ENCODE measurements around the gene HUNK.

Gene HUNK

DNA sequence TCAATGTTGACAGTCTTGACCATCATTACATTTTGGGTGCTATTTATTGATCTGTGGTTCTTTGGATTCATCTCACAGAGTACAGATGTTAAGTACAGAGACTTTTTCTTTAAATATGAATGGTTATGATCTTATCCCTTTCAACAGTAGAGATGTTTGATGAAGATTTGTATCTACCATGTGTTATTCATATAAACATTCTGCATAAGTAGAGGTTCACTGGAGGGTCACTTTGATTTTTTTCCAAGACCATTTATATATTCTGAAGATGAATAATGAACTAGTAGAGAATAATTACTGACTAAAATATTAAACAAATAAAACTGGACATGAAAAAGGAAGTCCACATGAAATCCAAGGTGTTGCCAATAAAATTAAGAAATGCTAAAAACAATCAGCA, 28.6 kb upstream of the HUNK start:
- TF ChIP-seq, protein P1, sequence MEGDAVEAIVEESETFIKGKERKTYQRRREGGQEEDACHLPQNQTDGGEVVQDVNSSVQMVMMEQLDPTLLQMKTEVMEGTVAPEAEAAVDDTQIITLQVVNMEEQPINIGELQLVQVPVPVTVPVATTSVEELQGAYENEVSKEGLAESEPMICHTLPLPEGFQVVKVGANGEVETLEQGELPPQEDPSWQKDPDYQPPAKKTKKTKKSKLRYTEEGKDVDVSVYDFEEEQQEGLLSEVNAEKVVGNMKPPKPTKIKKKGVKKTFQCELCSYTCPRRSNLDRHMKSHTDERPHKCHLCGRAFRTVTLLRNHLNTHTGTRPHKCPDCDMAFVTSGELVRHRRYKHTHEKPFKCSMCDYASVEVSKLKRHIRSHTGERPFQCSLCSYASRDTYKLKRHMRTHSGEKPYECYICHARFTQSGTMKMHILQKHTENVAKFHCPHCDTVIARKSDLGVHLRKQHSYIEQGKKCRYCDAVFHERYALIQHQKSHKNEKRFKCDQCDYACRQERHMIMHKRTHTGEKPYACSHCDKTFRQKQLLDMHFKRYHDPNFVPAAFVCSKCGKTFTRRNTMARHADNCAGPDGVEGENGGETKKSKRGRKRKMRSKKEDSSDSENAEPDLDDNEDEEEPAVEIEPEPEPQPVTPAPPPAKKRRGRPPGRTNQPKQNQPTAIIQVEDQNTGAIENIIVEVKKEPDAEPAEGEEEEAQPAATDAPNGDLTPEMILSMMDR (IDR thresholded peaks at IDR 0.05; ENCODE audit: borderline replicate concordance, insufficient read depth, low read depth, low read length) = no peak
- no peak overlapping the region for H3K4me3 ChIP-seq (ENCODE audit: low read depth, low read length)

DNA sequence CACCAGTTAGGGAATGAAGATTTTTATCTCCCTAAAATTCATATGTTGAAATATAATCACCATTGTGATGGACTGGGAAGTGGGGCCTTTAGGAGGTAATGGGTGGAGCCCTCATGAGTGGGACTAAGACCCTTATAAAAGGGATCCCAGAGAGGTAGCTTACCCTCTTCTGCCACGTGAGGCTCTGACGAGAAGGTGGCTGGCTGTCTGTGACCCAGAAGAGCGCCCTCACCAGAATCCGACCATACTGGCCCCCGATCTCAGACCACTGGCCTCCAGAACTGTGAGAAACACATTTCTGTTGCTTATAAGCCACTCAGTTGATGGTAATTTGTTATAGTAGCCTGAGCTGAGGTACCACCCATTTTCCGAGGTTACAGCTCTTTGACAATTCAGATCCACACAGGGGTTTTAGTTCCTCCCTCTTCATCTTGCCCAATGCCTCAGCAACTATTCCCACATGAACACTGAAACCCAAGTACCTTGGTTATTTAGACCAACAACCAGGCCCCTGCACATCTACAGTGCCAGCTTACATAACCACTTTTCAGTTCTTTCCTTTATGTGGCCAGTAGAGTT, 27.6 kb upstream of the HUNK start:
- TF ChIP-seq, protein P1 (IDR thresholded peaks at IDR 0.05; ENCODE audit: borderline replicate concordance, insufficient read depth, low read depth, low read length) = no peak
- no peak overlapping the region for H3K4me3 ChIP-seq (ENCODE audit: low read depth, low read length)

DNA sequence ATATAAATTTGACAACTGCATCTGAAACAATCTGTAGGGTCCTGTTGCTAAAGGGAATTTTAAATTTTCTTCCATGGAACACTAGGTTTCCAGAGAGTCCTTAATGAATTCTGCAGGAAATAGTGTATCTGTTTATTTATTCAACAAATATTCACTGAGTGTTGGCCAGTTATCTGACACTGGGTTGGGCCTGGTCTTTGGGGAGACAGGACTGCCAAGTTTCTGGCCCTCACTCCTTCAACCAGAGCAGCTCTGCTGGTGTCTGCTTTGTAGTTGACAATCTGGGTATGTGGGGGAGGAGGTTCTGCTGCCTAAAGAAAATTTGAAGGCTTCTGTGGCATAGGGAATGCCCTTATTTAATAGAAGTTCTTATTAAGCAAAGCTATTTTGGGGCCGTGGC, 26.1 kb upstream of the HUNK start:
- TF ChIP-seq, protein P1 (IDR thresholded peaks at IDR 0.05; ENCODE audit: borderline replicate concordance, insufficient read depth, low read depth, low read length) = no peak
- H3K4me3 ChIP-seq (ENCODE audit: low read depth, low read length) = no peak overlapping the region

DNA sequence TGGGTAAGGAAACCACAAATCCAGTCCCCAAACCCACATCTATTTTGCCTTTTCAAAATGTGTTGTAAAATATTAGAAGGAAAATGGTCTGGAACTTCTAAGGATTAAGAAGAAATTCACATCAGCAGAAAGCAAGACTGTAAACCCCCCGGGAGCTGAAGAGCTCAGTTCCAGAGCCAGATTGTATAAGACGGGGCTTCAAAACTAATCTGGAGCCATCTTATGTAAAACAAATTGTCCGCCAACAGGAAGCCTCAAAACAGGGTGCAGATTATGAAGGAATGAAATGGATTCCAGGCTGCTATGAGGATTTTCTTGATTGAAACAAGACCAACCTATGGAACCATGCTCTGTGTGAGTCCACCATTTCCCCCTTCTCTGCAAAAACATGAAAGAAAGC, 25.1 kb upstream of the HUNK start:
- H3K4me3 ChIP-seq (ENCODE audit: low read depth, low read length) = no peak overlapping the region
- TF ChIP-seq, protein P1 (IDR thresholded peaks at IDR 0.05; ENCODE audit: borderline replicate concordance, insufficient read depth, low read depth, low read length) = no peak

DNA sequence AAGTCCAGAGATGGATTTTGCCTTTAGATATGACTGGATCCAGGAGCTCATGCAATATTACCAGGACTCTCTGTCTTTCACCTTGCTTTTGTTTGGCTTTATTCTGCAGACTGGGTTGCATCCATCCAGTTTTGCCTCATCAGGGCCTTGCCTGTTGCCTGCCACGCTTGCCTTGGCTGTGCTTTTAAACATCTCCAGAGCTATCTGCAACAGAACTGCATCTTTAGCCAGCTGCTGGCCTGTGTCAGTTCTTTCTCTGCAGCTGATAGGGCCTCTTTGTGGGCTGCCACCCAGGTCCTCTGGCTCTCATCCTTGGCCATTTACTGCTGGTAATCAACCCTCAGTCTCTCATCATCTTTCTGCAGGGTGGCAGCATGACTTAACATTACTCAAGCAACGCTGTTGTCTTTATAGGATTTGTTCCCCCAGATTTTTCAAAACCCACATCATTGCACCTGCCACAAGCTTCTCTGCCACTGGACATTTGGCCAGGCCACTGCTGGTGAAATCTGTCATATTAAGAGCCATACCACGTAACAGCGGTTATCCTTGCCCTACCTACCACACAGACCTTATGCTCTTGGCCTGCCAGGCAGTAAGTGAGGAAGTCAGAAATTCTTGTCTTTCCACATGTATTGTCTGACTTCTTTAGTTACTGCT, 24.4 kb upstream of the HUNK start:
- H3K4me3 ChIP-seq (ENCODE audit: low read depth, low read length) = no peak overlapping the region
- TF ChIP-seq, protein P1 (IDR thresholded peaks at IDR 0.05; ENCODE audit: borderline replicate concordance, insufficient read depth, low read depth, low read length) = no peak

DNA sequence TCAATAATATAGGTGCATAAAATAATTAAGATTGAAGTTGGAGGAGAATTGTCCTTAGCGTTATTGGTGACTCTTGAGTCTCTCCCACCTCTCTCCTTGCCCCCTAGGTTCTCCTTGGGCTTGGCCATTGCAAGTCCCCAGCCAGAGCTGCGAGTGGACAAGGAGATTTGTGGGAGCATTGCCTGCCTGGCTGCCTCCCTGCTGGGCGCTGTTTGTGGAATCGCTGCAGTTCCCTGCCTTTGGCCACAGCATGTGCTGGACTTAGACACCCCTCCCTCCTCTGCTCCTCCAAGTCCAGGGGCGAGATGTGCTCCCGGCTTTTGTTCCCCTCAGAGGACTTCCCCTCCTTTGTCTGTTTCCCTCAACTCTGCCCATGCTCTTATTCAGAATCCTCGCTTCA, 21.9 kb upstream of the HUNK start:
- TF ChIP-seq, protein P1 (IDR thresholded peaks at IDR 0.05; ENCODE audit: borderline replicate concordance, insufficient read depth, low read depth, low read length) = no peak
- H3K4me3 ChIP-seq (ENCODE audit: low read depth, low read length) = no peak overlapping the region

DNA sequence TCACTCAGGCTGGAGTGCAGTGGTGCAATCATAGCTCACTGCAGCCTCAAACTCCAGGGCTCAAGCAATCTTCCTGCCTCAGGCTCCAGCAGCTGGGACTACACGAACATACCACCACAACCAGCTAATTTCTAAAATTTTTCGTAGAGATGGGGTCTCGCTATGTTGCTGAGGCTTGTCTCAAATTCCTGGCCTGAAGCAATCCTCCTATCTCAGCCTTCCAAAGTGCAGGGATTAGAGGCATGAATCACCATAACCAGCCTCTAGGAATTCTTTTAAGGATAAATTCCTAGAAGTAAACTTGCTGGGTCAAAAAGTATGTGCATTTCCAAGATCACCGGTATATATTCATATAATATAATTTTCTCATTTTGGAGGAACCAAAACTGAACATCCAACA, 17.6 kb upstream of the HUNK start:
- H3K4me3 ChIP-seq (ENCODE audit: low read depth, low read length) = no peak overlapping the region
- TF ChIP-seq, protein P1 (IDR thresholded peaks at IDR 0.05; ENCODE audit: borderline replicate concordance, insufficient read depth, low read depth, low read length) = no peak

Data from GM12875 (cell line).